H1 (cell line): ENCODE results near the gene CDK8. TPM values are rescaled to one million over a fixed set of nuclear protein-coding genes. Genes with fewer than 3 reads are reported as not detected.

ENCODE experiments used
- ATF2 ChIP-seq: IDR thresholded peaks from 2 replicates; pipeline ENCODE4 v1.6.1; 2012; ENCODE audit warnings: low read length, inconsistent platforms
- SIN3A ChIP-seq, 2 experiments: IDR thresholded peaks in 1 of 2; conservative IDR thresholded peaks in 1 of 2; 2 replicates each; pipeline ENCODE4 v1.6.1; 2011 to 2012; ENCODE audit warnings: low read length in 2 of 2, improper control_type of control experiment in 1 of 2, low read depth in 1 of 2, mild to moderate bottlenecking in 1 of 2
- polyA plus RNA-seq, 7 experiments: library from polyadenylated mRNA; depleted of rRNA in 3 of 7; stranded (reverse) in 5 of 7; unstranded in 2 of 7; fragments of >200 nt in 5 of 7; fragments of 200-250 nt in 2 of 7; gene quantifications; 1 replicate in 5 of 7; 2 replicates in 1 of 7; 4 replicates in 1 of 7; pipeline versions ENCODE4 v1.2.1 to v1.2.3, GENCODE V29; 2011 to 2013; ENCODE audit warnings: missing spikeins in 2 of 7, mixed read lengths in 2 of 7
- total RNA-seq: library from RNA; stranded (reverse); fragmentation: NEBNext Ultra II Directional; extraction: Animal tissue kit (Norgen Biotek cat#: 25700); gene quantifications from 2 replicates; pipeline ENCODE4 v1.2.1, GENCODE V29; 2021

CDK8 gene
- total and polyA plus RNA-seq, 2 of the 8 experiments (the other 6 are each of a cell fraction or from before 2014, with no cell fraction given) = 22.1 to 25.6 TPM

DNA sequence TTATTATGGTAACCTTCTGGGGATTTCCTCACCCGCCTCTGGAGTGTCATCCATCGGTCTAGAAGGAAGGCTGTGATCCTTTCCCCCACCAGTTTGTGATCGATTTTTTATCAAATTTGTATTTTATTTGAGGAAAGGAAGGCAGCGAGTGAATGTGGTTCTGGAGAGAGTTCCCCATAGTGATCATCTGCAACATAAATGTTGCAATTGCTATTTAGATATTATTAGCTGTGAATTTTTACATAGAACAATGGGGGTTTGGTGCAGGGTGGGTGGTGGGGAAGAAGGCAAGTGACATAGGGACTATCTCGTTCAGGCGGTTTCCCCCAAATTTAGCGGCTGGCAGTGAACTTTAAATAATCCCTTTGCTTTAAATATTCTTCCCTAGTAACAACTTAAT is 1.2 kb downstream of the CDK8 start (continued):
- TF ChIP-seq ATF2 (no peak), SIN3A (conservative IDR thresholded peaks at IDR 0.05 in 1 of 2, IDR thresholded peaks at IDR 0.05 in 1 of 2; ENCODE audit: low read depth in 1 of 2, low read length in 2 of 2) (no peak)
